Central memory CD8-positive, alpha-beta T cell (primary cell): Measurements from ENCODE around the gene GAST.
"Not testable (repeated sequence)": the region's sequence is repeated elsewhere in the genome, so short reads cannot be mapped to it uniquely, and the experiment has no call there.

Experiments used
- ATAC-seq: fragments of 150-1000 bp; cut with Tn5 transposase; replicated peaks from 2 replicates; pipeline ENCODE4 v1.10.0; 2022; ENCODE audit warnings: mild to moderate bottlenecking, moderate FRiP score, moderate number of reproducible peaks; ENCODE audit not compliant: poor library complexity, severe bottlenecking; ENCODE audit errors: extremely low read depth
- DNase-seq, 2 donors: peaks; one replicate each; pipeline ENCODE4 v3.0.0; 2021; ENCODE audit warnings: low spot score in 2 of 2
- H3K27ac Mint-ChIP-seq: one replicate; pipeline ENCODE4 v1.8.0; 2022; ENCODE audit warnings: low read depth, mild to moderate bottlenecking, moderate library complexity, mixed read lengths
- H3K27me3 Mint-ChIP-seq: one replicate; pipeline ENCODE4 v1.8.0; 2022; ENCODE audit warnings: mixed read lengths
- H3K36me3 Mint-ChIP-seq: one replicate; pipeline ENCODE4 v1.8.0; 2022; ENCODE audit warnings: mild to moderate bottlenecking, moderate library complexity, mixed read lengths; ENCODE audit not compliant: insufficient read depth
- H3K4me1 Mint-ChIP-seq: one replicate; pipeline ENCODE4 v1.8.0; 2022; ENCODE audit warnings: mixed read lengths
- H3K4me3 Mint-ChIP-seq: one replicate; pipeline ENCODE4 v1.8.0; 2022; ENCODE audit warnings: mild to moderate bottlenecking, moderate library complexity, mixed read lengths
- H3K9me3 Mint-ChIP-seq: one replicate; pipeline ENCODE4 v1.8.0; 2022; ENCODE audit warnings: mixed read lengths

Gene GAST

DNA sequence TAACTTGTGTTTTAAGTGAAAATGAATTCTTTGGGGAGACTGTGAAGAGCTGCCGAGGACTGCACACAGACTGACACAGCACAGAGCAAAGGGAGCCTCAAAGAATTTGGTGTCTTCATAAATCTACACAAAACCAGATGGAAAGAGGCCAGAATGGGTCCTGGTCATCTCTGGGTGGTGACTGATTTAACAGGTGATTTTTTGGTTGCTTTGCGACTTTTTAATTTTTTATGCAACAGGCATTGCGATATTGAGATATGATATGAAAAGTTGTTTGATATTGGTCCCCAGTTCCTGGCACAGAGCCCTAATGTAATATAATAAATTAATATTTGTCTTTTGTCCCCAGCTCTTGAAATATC is 36.1 kb upstream of the GAST start:
- no peaks in the 10 kb centered on the region for H3K27me3 Mint-ChIP-seq
- ATAC-seq (no peak), DNase-seq (no peak)
- H3K27ac Mint-ChIP-seq = no peak overlapping the region
- H3K9me3 Mint-ChIP-seq = no peaks in the 10 kb centered on the region
- H3K36me3 Mint-ChIP-seq = peaks cover 4% of the 10 kb centered on the region
- no peak overlapping the region for H3K4me3 Mint-ChIP-seq
- peaks cover 22% of the 10 kb centered on the region for H3K4me1 Mint-ChIP-seq

DNA sequence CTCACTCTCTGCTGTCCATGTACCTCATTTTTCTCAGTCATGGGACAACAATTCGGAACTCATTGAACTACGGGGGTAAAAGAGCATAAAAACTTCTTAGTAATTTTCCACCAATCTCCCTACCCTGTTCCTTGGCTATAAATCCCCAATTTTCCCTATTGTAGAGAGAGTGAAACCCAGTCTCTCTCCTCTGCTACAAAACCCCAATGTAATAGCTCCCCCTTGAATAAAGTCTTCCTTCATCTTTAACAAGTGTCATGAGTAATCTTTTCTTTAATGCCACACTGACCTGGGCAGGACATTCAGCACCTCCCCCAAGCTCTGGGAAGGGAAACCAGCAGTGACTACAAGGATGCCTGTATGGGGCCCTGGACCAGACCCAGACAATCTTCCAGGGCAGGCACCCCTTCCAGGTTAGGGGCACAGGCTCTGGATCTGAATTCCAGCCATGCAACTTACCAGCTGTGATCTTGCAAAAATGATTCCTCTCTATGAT is 33.7 kb upstream of the GAST start:
- H3K4me1 Mint-ChIP-seq = peaks cover 22% of the 10 kb centered on the region
- ATAC-seq (peak; percentile 6), DNase-seq (no peak)
- H3K36me3 Mint-ChIP-seq = peaks cover 4% of the 10 kb centered on the region
- H3K27ac Mint-ChIP-seq = peak overlapping the region; percentile 93
- H3K27me3 Mint-ChIP-seq = no peaks in the 10 kb centered on the region
- peak overlapping the region; percentile 79 for H3K4me3 Mint-ChIP-seq
- no peaks in the 10 kb centered on the region for H3K9me3 Mint-ChIP-seq

DNA sequence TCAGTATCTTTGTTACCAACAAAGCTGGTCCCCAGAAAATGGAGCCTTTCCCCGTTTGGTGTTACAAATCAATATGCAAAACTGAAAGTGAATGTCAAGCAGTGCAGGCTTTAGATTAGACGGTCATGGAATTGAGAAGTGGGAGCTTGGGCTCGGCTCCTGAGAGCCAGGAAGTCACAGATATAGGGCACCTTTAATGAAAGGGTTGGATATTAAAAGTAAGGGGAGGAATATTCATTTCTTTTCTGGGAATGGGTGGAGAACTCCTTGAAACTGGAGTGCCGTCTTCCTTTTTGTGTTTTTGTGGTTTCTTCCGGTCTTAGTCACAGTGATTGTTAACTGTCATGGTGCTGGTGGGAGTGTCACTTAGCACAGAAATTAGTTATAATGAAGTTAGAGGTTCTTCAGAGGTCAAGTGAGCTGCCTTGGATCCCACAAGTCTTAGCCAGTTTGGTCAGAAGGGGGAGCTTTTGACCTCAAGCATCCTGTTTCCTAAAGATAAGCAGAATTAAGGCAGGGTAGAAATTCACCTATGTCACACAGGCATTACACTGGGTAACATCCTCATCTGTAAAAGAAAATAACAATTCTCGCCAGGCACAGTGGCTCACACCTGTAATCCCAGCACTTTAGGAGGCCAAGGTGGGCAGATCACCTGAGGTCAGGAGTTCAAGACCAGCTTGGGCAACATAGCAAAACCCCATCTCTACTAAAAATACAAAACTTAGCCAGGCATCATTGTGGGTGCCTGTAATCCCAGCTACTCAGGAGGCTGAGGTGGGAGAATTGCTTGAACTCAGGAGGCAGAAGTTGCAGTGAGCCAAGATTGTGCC is 33.0 kb upstream of the GAST start:
- Mint-ChIP-seq H3K27ac (peak overlapping the region; percentile 93), H3K4me1 (peaks cover 22% of the 10 kb centered on the region), H3K4me3 (peak overlapping the region; percentile 79), H3K36me3 (peaks cover 4% of the 10 kb centered on the region), H3K9me3 (no peaks in the 10 kb centered on the region), H3K27me3 (no peaks in the 10 kb centered on the region)
- ATAC-seq = peak; percentile 93
- DNase-seq = peak in 1 of 2 donors; percentile 62

DNA sequence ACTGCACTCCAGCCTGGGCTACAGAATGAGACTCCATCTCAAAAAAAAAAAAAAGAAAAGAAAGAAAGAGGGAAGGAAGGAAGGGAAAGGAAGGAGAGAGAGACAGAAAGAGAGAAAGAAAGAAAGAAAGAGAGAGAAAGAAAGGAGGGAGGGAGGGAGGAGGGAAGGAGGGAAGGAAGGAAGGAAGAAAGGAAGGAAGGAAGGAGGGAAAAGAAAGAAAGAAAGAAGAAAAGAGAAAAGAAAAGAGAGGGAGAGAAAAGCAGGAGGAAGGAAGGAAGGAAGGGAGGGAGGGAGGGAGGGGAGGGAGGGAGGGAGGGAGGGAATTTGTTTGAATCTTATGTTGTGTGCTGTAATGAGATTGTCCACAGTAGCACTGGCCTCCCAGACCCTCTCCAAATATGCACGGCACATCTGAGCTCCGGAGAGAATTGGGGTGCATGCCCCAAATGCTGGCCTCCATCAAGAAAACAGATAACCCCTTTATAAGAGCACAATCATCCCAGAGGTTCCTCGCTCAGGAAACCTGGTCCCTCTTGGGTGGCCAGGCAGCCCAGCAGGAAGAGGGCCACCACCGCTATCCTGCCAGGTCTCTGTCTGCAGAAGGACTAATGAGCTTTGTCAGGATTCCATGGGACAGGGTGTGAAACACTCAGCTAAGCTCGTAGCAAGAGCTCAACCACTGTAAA is 32.2 kb upstream of the GAST start:
- Mint-ChIP-seq H3K36me3 (peaks cover 4% of the 10 kb centered on the region), H3K4me1 (peaks cover 22% of the 10 kb centered on the region), H3K9me3 (no peaks in the 10 kb centered on the region), H3K27me3 (no peaks in the 10 kb centered on the region), H3K4me3 (peak overlapping the region; percentile 79), H3K27ac (peak overlapping the region; percentile 93)
- DNase-seq (no peak), ATAC-seq (no peak)

DNA sequence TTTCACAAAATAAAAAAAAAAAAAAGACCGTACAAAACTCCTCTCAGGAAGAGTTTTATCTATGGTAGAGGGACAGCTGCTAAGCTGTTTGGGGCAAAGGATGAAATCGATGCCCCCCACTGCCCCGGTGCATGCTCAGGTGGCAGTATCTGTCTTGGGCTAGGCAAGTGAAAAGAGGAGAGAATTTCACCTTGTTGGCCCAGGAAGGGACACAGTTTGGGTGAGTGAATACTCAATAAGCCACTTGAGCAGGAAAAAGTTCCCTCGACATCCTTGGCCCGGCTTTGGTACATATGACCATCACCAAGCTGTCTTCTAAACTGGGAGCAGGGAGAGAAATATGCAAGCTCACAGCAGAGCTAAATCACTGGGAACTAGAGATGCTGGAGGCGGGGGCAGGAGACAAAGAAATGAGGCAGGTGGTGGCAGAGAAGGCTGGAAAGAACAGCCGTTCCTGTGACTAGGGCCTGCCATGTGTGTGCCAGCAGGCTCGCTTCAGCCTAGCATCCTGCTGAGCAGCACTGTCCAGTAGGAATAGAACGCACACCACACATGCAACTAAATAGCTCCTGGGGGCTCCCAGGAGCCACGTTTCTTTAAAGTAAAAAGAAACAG is 31.6 kb upstream of the GAST start:
- Mint-ChIP-seq H3K27me3 (no peaks in the 10 kb centered on the region), H3K4me3 (no peak overlapping the region), H3K4me1 (peaks cover 22% of the 10 kb centered on the region), H3K36me3 (peaks cover 4% of the 10 kb centered on the region), H3K9me3 (no peaks in the 10 kb centered on the region), H3K27ac (no peak overlapping the region)
- DNase-seq (no peak), ATAC-seq (no peak)

DNA sequence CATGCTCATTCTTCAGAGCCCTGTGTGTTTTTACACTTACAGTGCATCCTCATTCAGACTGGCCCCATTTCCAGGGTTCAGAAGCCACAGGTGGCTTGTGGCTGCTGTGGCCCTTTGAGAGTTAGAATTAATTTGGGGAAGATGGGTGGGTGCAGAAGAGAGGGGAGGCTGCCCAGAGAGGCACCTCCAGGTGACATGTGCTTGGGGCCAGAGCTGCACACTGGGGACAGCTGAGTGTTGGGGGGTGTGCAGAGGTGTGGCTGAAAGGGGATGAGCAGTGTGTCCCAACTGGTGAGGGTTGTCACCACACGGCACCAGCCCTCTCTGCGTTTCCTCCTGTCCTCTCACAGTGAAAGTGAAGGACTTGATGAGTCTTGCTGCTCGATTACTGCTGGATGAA is 30.4 kb upstream of the GAST start:
- Mint-ChIP-seq H3K36me3 (peaks cover 4% of the 10 kb centered on the region), H3K27ac (no peak overlapping the region), H3K27me3 (no peaks in the 10 kb centered on the region), H3K4me3 (no peak overlapping the region), H3K4me1 (peaks cover 22% of the 10 kb centered on the region), H3K9me3 (no peaks in the 10 kb centered on the region)
- ATAC-seq = no peak
- no peak for DNase-seq

DNA sequence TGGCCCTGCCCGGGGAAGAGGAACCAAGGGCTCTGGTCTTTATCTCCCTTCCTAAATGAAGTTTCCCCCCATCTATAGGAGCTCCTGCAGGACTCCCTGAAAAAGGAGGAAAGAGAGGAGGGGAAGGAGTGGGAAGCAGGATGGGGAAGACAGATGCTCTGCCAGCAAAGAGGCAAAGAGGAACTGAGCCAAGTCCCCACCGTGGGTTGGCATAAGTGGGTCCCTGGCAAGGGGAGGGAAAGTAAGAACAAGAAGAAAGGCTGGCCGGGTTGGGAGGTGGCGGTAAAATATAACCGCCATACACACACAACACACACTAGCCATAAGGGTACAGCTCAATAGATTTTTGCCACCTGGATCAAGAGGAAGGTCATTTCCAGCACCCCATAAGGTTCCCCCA is 29.5 kb upstream of the GAST start:
- Mint-ChIP-seq H3K27me3 (no peaks in the 10 kb centered on the region), H3K4me1 (peaks cover 23% of the 10 kb centered on the region), H3K4me3 (no peak overlapping the region), H3K9me3 (no peaks in the 10 kb centered on the region), H3K36me3 (peaks cover 4% of the 10 kb centered on the region), H3K27ac (no peak overlapping the region)
- ATAC-seq = no peak
- no peak for DNase-seq

DNA sequence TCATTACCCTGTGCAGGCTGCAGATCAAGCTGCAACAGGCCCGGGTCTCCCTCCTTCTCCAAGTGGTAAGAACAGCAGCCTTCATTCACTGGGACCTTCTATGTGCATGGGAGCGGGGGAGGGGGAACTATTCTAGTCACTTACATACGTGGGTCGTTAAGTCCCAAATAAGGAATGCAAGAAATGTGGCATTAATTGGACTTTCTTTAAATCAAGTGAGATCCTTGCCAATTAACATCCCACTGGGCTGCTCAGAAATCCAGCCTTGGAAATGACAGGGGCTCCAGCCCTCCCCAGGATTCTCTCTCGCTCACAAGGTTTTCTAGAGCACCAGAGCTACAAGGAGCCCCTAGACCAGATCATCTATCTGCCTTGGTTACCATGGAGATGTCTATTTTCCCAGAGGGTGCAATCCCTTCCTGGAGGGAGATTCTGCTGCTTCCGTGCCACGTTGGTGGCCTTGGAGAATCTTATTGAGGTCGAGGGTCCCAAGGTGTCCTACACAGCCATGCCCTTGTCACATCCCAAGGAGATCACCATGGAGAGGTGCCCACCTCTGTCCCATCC is 28.6 kb upstream of the GAST start:
- H3K27ac Mint-ChIP-seq = no peak overlapping the region
- H3K36me3 Mint-ChIP-seq = peaks cover 8% of the 10 kb centered on the region
- H3K27me3 Mint-ChIP-seq = no peaks in the 10 kb centered on the region
- no peak overlapping the region for H3K4me3 Mint-ChIP-seq
- no peak for ATAC-seq
- H3K4me1 Mint-ChIP-seq = peaks cover 26% of the 10 kb centered on the region
- DNase-seq = no peak
- no peaks in the 10 kb centered on the region for H3K9me3 Mint-ChIP-seq

DNA sequence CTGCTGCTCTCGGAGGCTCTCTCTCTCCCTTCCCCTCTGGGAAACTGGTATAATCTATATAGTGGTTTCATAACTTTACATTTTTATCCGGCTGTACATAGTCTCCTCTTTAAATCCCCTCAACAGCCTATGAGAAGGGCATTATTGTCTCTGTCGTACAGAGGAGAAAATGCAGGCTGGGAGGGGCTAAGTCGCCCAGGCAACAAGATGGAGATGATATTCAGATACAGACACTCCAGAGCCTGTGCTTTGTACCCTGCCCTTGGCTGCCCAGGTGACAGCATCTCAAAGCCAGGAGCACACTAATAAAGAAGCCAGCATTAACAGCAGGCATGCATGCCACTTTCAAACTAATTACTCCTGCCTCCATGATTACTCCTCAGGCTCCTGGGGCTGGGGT is 28.1 kb upstream of the GAST start:
- no peaks in the 10 kb centered on the region for H3K9me3 Mint-ChIP-seq
- no peak for DNase-seq
- no peak for ATAC-seq
- H3K4me3 Mint-ChIP-seq = no peak overlapping the region
- no peak overlapping the region for H3K27ac Mint-ChIP-seq
- H3K4me1 Mint-ChIP-seq = peaks cover 25% of the 10 kb centered on the region
- H3K27me3 Mint-ChIP-seq = no peaks in the 10 kb centered on the region
- H3K36me3 Mint-ChIP-seq = peaks cover 13% of the 10 kb centered on the region

DNA sequence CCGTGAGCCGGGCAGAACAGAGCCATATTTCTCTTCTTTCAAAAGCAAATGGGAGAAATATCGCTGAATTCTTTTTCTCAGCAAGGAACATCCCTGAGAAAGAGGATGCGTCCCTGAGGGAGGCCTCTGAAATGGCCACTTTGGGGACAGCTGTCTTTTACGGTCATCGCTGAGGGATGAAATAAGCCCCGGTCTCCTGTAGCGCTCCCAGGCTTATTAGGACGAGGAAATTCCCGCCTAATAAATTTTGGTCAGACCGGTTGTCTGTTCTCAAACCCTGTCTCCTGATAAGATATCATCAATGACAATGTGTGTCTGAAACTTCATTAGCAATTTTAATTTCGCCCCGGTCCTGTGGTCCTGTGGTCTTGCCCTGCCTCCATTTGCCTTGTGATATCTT is 26.4 kb upstream of the GAST start:
- peaks cover 26% of the 10 kb centered on the region for H3K36me3 Mint-ChIP-seq

DNA sequence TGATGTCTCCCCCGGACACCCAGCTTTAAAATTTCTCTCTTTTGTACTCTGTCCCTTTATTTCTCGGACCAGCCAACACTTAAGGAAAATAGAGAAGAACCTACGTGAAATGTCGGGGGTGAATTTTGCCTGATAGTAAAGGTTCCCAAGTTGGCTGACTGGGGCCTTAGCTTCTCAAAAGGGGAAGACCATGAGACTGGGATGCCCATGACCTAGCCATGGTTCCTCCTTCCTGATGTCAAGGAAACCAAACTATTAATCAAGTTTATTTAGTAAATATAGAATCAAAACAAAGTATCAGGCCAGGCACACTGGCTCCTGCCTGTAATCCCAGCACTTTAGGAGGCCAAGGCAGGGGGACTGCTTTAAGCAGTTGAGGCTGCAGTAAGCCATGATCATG is 25.9 kb upstream of the GAST start:
- ATAC-seq = no peak
- Mint-ChIP-seq H3K27ac (no peak overlapping the region), H3K4me3 (no peak overlapping the region)

More for the DNA sequence above, 26.4 kb upstream of the GAST start:
- H3K9me3 Mint-ChIP-seq, H3K27me3 Mint-ChIP-seq, H3K27ac Mint-ChIP-seq, DNase-seq, ATAC-seq, H3K4me3 Mint-ChIP-seq: not testable (repeated sequence)
- H3K4me1 Mint-ChIP-seq = peaks cover 24% of the 10 kb centered on the region

DNA sequence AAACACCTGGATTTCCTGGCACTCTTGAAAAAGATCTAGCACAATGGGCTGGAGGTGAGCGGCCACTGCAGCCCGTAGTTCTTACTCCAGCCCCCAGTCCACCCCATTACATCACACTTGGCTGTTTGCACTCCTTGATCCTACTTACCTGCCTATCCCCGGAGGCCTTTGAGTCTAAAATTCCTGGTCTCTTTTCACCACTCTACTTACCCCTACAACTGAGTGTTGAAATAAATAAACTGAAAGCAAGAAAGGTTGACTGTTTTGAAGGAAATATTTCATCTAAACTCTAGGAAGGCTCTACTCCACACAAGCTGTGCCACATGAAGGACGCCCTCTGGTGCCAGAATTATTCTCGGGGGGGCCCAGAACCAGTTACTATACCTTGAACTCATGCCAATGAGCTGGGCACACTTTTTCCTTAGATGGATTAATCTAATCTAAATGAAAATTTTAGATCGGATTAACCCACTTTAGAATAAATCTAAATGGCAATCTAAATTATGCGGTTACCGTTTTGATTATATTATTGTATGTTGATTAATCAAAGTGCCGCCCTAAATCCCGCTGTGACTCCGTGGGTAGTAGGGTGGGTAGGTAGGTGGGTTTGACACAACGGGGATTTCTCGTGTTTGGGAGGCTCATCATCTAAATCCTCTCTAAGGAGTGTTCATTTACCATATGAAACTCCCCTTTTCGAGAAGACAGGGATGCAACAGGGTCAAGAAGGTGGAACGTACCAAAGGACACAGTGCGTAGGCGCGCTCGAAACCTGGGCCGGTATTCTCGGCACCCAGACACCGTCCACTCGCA is 24.1 kb upstream of the GAST start:
- DNase-seq (peak; percentile 38 to 49), ATAC-seq (peak; percentile 10)
- no peaks in the 10 kb centered on the region for H3K27me3 Mint-ChIP-seq
- peak overlapping the region; percentile 96 for H3K4me3 Mint-ChIP-seq
- peaks cover 32% of the 10 kb centered on the region for H3K4me1 Mint-ChIP-seq
- H3K36me3 Mint-ChIP-seq = peaks cover 49% of the 10 kb centered on the region
- no peaks in the 10 kb centered on the region for H3K9me3 Mint-ChIP-seq
- H3K27ac Mint-ChIP-seq = peak overlapping the region; percentile 98

More for the DNA sequence above, 25.9 kb upstream of the GAST start:
- H3K36me3 Mint-ChIP-seq = peaks cover 32% of the 10 kb centered on the region
- no peaks in the 10 kb centered on the region for H3K27me3 Mint-ChIP-seq
- no peak for DNase-seq
- peaks cover 24% of the 10 kb centered on the region for H3K4me1 Mint-ChIP-seq
- H3K9me3 Mint-ChIP-seq = no peaks in the 10 kb centered on the region
